Measurements from ENCODE around the gene ATAD3A. TPM values are rescaled to one million over a fixed set of nuclear protein-coding genes. Genes with fewer than 3 reads are reported as not detected.
"Not testable (repeated sequence)": the region's sequence is repeated elsewhere in the genome, so short reads cannot be mapped to it uniquely, and the experiment has no call there.

The ATAD3A gene
- total RNA-seq, 1 experiment from 2014 or later: 55.8 TPM

DNA sequence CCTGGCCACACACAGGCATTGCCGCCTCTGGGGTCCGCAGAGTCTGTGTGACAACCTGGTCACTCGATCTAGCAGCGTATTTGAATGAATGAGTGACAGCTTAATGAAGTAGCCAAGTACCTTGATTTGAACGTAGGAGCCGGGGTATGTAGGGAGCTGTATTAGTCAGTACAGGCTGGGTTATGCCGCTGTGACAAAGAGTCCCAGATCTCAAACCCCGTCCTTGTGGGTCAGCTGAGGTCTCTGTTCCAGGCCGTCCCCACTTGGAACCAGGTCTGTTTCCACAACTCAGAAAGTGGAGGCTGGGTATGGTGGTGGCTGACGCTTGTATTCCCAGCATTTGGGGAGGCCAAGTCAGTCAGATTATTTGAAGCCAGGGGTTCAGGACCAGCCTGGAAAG lies 20.4 kb upstream of the ATAD3A start:
- H3K14ac ChIP-seq (ENCODE audit: insufficient read depth, low read length): no peak overlapping the region
- H3K4me2 ChIP-seq (ENCODE audit: insufficient read depth, insufficient read length, low read length): no peak overlapping the region
- H2BK20ac ChIP-seq (ENCODE audit: low read depth, low read length, poor library complexity, severe bottlenecking): no peak overlapping the region
- no peaks in the 10 kb centered on the region for H4K20me1 ChIP-seq (ENCODE audit: control insufficient read depth, insufficient read depth, insufficient read length)
- H3K23me2 ChIP-seq (ENCODE audit: insufficient read length, low read depth, low read length, poor library complexity, severe bottlenecking): no peaks in the 10 kb centered on the region
- H4K5ac ChIP-seq (ENCODE audit: insufficient read length, low read depth, low read length): no peak overlapping the region
- no peak overlapping the region for H2BK120ac ChIP-seq (ENCODE audit: low read depth, low read length, poor library complexity, severe bottlenecking)
- H3K56ac ChIP-seq (ENCODE audit: insufficient read length, low read depth, low read length): no peak overlapping the region
- H3K9me3 ChIP-seq (ENCODE audit: control insufficient read depth, low read depth, low read length): no peaks in the 10 kb centered on the region
- no peak overlapping the region for H3K23ac ChIP-seq (ENCODE audit: insufficient read length, low read depth, low read length)
- H3K27me3 ChIP-seq (ENCODE audit: insufficient read depth, low read length): no peaks in the 10 kb centered on the region
- no peak for TF ChIP-seq CTCF (conservative IDR thresholded peaks at IDR 0.05)
- DNase-seq: no peak
- no peak overlapping the region for H2BK15ac ChIP-seq (ENCODE audit: low read depth, low read length)
- no peaks in the 10 kb centered on the region for H3K79me1 ChIP-seq (ENCODE audit: insufficient read depth, low read depth, low read length, poor library complexity, severe bottlenecking)
- no peak overlapping the region for H2BK12ac ChIP-seq (ENCODE audit: insufficient read length, low read depth, low read length)
- Mint-ChIP-seq H3K4me3 (no peak overlapping the region), H3K9me3 (peaks cover 2 to 6% of the 10 kb centered on the region in 2 experiments; a peak in 3 of 5 replicates), H3K27me3 (ENCODE audit: low read depth) (no peaks in the 10 kb centered on the region), H3K27ac (no peak overlapping the region), H3K4me1 (no peaks in the 10 kb centered on the region), H3K36me3 (ENCODE audit: insufficient read depth in 1 of 3, low read depth in 3 of 3) (peaks cover 46 to 73% (median 62%) of the 10 kb centered on the region in 3 experiments)
- no peak overlapping the region for H3K9ac ChIP-seq (ENCODE audit: extremely low read depth, insufficient read length, low read length)
- H4K8ac ChIP-seq (replicated peaks; ENCODE audit: insufficient read length, low read depth, low read length): no peak overlapping the region
- no peak overlapping the region for H2BK5ac ChIP-seq (ENCODE audit: insufficient read length, low read length)
- no peaks in the 10 kb centered on the region for H3K79me2 ChIP-seq (ENCODE audit: insufficient read depth, low read length)
- no peak overlapping the region for H3K27ac ChIP-seq (ENCODE audit: insufficient read length, low read depth, low read length)
- no peak overlapping the region for H4K91ac ChIP-seq (ENCODE audit: insufficient read length, low read depth, low read length)
- H2AFZ ChIP-seq (ENCODE audit: low read length): no peak overlapping the region
- no CpG with 5 or more reads among the region's 10 CpGs for WGBS (ENCODE audit: extremely low coverage, insufficient read length, low lambda C conversion rate)
- no peak overlapping the region for H3K4ac ChIP-seq (ENCODE audit: low read depth, low read length)
- H3K4me1 ChIP-seq (ENCODE audit: insufficient read depth, low read length): no peaks in the 10 kb centered on the region
- no peak overlapping the region for H3T11ph ChIP-seq (ENCODE audit: low read length)
- no peak overlapping the region for H2AK5ac ChIP-seq (ENCODE audit: insufficient read length, low read length)
- no peak overlapping the region for H3K18ac ChIP-seq (ENCODE audit: insufficient read length, low read depth, low read length)

DNA sequence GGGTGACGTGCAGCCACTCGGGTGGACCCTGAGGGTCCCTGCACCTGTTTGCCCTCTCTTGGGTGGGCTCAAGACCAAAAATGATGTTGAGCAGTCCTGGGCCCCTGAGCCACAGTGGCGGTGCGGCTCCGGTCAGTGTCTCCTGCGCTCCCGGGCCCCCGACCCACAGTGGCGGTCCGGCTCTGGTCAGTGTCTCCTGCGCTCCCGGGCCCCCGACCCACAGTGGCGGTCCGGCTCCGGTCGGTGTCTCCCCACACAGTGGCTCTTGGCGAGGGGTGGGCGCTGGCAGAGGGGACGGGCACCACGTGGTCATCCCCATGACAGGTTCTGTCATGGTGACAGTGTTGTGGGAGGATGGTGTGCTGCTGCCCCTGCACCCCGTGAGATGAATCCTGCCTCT lies 17.7 kb upstream of the ATAD3A start:
- H4K5ac ChIP-seq (ENCODE audit: insufficient read length, low read depth, low read length); H2BK120ac ChIP-seq (ENCODE audit: low read depth, low read length, poor library complexity, severe bottlenecking); H3K4me3 Mint-ChIP-seq; H4K91ac ChIP-seq (ENCODE audit: insufficient read length, low read depth, low read length); H3K27me3 Mint-ChIP-seq (ENCODE audit: low read depth); H3K27me3 ChIP-seq (ENCODE audit: insufficient read depth, low read length); H2AK5ac ChIP-seq (ENCODE audit: insufficient read length, low read length); H3T11ph ChIP-seq (ENCODE audit: low read length); H3K79me1 ChIP-seq (ENCODE audit: insufficient read depth, low read depth, low read length, poor library complexity, severe bottlenecking); H2BK15ac ChIP-seq (ENCODE audit: low read depth, low read length); H3K14ac ChIP-seq (ENCODE audit: insufficient read depth, low read length); H3K56ac ChIP-seq (ENCODE audit: insufficient read length, low read depth, low read length); DNase-seq; H3K9me3 Mint-ChIP-seq; H4K20me1 ChIP-seq (ENCODE audit: control insufficient read depth, insufficient read depth, insufficient read length); H3K18ac ChIP-seq (ENCODE audit: insufficient read length, low read depth, low read length); H3K9ac ChIP-seq (ENCODE audit: extremely low read depth, insufficient read length, low read length); H3K79me2 ChIP-seq (ENCODE audit: insufficient read depth, low read length); H3K9me3 ChIP-seq (ENCODE audit: control insufficient read depth, low read depth, low read length); H3K4ac ChIP-seq (ENCODE audit: low read depth, low read length); H2BK12ac ChIP-seq (ENCODE audit: insufficient read length, low read depth, low read length); H3K4me1 Mint-ChIP-seq; H2AFZ ChIP-seq (ENCODE audit: low read length); H3K4me2 ChIP-seq (ENCODE audit: insufficient read depth, insufficient read length, low read length); H2BK5ac ChIP-seq (ENCODE audit: insufficient read length, low read length); H3K23me2 ChIP-seq (ENCODE audit: insufficient read length, low read depth, low read length, poor library complexity, severe bottlenecking); H3K27ac ChIP-seq (ENCODE audit: insufficient read length, low read depth, low read length); H2BK20ac ChIP-seq (ENCODE audit: low read depth, low read length, poor library complexity, severe bottlenecking); H3K27ac Mint-ChIP-seq; H3K4me1 ChIP-seq (ENCODE audit: insufficient read depth, low read length); H3K23ac ChIP-seq (ENCODE audit: insufficient read length, low read depth, low read length); H4K8ac ChIP-seq (replicated peaks; ENCODE audit: insufficient read length, low read depth, low read length): not testable (repeated sequence)
- peaks cover 35 to 51% (median 40%) of the 10 kb centered on the region in 3 experiments for H3K36me3 Mint-ChIP-seq (ENCODE audit: insufficient read depth in 1 of 3, low read depth in 3 of 3)
- WGBS (ENCODE audit: extremely low coverage, insufficient read length, low lambda C conversion rate): no CpG with 5 or more reads among the region's 22 CpGs
